Measurements from ENCODE around the gene TDRD10.

The TDRD10 gene

DNA sequence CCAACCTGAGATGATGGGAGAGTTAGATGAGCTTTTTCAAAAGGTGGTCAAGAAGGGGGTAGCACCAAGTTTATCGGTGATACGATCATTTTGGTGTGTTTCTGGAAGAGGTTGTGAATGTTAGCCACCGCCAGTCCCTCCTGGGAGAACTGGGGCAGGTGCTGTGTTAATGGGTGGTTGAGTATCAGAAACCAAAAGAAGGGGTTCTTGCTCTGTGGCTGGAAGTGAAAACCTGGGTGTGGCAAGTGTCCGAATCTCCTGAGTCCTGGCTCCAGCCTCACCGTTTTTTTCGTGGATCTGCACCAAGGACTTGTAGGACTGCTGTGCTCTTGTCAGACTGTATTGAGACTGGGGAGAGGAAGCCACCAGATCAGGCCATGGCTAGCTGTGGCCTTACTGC lies 48.6 kb downstream of the TDRD10 start:
- in situ Hi-C loops (cut with MboI; ENCODE audit: low sequenced_read_pairs): loop anchor here (25.0 kb wide), 1 partner anchor 512 kb away; the partner anchor contains the start of genes ADAM15 and EFNA4

DNA sequence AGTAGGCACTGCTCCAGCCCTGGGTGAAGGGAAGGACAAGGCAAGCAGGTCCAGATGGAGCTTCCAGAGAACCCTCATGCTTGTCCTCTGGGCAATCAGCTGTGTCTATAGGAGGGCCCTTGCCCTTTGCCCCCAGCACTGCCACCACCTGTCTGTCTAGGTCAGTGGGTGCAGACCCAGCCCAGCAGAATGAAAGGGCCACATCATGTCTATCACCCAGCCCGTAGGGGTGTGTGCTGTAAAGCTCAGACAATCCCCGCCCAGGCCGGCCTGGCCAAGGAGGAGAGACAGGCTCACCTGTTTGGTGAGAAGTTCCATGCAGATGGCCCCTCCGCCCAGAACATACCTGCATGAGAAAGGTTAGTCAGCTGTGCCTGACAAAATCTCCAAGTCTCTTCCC lies 49.5 kb downstream of the TDRD10 start:
- in situ Hi-C loops (cut with MboI; ENCODE audit: low sequenced_read_pairs): loop anchor here (25.0 kb wide), 1 partner anchor 511 kb away; the partner anchor contains the start of genes ADAM15 and EFNA4

DNA sequence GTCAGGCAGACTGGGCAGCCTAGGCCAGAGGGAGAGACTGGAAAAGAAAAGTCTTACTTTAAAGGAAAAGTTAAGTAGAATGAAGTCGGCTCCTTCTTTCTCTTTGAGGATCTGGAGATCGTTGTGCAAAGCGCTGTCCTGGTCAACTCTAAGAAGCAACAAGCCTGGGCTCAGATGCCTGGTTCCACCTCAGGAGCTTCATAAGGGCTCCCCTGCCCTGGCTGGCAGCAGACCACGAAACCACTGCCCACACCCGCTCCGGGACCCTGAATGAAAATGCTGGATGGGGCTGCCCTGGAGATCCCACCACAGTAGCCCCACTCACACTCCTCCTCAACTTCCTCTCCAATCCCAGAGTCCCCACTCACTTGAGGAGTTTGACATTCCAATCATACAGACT lies 50.0 kb downstream of the TDRD10 start:
- in situ Hi-C loops (cut with MboI; ENCODE audit: low sequenced_read_pairs): loop anchor here (25.0 kb wide), 1 partner anchor 510 kb away; the partner anchor contains the start of genes ADAM15 and EFNA4

DNA sequence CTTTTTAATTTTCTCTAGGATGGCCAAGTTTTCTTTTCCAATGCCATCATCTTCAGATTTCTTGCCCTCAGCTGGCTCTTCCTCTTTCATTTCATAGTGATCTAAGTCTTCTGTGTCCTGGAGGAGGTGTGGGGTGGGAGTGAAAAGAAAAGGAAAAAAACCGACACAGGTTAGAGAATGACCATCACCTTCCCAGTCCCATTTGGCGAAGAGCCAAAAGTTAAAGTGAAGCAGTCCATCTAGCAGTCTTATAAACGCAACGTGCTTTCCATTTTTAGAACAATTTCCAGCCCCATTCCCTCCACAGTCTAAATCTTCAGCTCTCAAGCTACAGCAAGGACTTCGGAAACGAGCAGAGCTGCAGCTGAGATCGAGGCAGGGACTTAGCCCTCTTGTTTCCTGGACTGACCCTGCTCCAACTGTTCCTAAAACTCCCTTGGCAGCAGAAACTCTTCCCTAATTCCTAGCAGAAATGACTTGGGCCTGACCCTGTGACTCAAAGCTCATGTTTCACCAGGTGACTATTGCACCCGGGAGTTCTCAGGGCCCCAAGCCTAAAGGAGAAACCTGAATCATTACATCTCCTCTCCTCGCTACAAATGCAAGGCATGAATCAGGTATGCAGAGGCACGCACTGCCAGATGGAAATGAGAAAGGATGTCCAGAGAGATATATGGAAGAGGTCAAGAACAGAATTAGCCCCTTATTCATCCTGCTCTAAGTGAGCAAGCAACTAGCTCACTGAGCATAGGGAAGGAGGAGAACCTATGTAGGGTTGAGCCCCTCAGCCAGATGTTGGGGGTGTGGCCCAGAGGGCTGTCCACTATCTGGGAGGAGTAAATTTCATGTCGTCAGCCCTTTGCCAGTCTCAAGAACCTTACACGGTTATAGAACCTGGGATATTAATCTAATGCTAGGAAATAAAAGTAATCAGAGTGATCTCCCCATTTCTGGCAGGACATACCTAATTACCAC lies 51.3 kb downstream of the TDRD10 start:
- in situ Hi-C loops (cut with MboI; ENCODE audit: low sequenced_read_pairs): loop anchor here (25.0 kb wide), 1 partner anchor 509 kb away; the partner anchor contains the start of genes ADAM15 and EFNA4

DNA sequence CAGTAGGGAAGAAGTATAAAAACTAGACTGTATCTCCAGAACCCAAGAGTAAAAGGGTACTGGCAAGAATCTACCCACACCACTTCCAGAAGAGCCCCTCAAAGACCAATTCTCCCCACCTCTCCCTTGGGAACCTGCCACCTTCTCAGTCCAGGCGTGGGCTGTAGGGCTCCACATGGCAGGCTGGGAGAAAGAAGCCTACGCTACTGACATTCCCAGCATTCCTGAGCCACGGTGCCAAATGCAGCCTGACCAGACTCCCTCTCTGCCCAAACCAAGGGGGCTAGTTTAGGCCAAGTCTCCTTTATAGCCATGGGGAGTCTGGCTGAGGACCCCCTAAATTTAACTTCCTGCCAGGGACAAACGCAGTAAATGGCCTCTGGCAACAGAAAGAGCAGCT lies 54.4 kb downstream of the TDRD10 start:
- in situ Hi-C loops (cut with MboI; ENCODE audit: low sequenced_read_pairs): loop anchor here (25.0 kb wide), 1 partner anchor 506 kb away; the partner anchor contains the start of genes ADAM15 and EFNA4

DNA sequence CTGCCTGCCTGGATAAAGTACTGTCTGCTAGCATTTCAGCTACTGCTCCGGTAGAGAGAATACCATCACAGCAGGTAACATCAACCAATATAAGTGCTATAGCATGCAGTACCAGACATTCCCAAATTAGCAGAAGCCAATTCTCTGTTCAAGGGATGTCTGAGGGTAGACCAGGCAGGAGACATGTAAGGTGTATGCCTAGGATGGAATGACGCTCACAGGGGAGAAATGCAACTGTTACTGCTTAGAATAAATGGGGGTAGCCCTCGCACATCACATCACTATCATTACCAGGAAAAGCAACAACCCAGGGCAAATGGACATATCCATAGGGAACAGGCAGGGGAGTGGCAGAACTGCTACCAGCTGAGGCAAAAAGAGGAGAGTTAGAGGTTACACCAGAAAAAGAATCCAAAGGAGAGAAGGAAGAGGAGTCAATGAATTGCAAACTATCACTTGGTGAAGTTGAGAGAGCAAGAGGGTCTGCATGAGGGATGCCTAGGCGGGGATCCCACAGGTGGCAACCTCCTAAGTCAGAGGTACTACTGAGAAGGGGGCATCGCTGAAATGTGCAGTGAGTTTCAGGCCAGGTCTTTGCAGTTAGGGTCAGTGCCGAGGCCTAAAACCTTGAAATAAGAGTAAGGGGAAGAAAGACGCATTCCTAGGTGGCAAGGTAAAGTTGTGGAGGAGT lies 55.4 kb downstream of the TDRD10 start:
- in situ Hi-C loops (cut with MboI; ENCODE audit: low sequenced_read_pairs): loop anchor here (25.0 kb wide), 1 partner anchor 505 kb away; the partner anchor contains the start of genes ADAM15 and EFNA4

DNA sequence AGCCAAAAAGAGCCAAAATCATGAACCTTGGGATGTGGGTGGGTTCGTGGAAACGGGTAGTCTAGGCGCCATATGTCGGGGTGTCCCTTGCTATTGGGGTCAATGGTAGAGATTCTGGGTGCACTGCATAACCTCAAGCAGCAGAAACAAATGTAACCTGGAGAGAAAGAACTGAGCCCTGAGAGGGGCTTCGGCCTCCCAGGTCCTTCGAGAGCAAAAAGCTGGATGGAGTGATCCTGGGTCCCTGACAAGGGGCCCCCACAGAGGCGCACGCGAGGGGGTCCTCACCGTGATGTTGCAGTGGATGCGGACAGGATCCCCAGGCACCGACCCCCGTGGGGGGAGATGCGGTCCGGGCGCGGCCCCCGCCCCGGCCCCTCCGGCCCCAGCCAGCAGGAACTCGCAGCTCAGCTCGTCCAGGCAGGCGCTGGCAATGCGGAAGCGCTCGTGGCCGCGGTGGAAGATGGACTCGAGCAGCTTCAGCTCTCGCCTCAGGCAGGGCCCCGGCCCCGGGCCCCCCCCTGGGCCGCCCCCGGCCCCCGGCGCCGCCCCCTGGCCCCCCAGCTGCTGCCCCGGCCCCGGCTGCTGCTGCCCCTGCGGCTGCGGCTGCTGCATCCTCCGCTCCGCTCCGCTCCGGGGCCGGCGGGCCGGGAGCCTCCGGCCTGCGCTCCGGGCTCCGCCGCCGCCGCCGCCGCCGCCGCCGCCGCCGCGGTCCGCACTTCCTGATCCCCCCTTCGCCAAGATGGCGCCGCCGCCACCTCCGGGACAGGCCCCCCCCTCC lies 56.1 kb downstream of the TDRD10 start, which contains the start of gene UBE2Q1:
TSS of gene UBE2Q1 (minus strand) at position 724 of the 781 bp plus-strand sequence. CDS start at position 615, 109 bp downstream.
- in situ Hi-C loops (cut with MboI; ENCODE audit: low sequenced_read_pairs): loop anchor here (25.0 kb wide), 1 partner anchor 504 kb away; the partner anchor contains the start of genes ADAM15 and EFNA4

DNA sequence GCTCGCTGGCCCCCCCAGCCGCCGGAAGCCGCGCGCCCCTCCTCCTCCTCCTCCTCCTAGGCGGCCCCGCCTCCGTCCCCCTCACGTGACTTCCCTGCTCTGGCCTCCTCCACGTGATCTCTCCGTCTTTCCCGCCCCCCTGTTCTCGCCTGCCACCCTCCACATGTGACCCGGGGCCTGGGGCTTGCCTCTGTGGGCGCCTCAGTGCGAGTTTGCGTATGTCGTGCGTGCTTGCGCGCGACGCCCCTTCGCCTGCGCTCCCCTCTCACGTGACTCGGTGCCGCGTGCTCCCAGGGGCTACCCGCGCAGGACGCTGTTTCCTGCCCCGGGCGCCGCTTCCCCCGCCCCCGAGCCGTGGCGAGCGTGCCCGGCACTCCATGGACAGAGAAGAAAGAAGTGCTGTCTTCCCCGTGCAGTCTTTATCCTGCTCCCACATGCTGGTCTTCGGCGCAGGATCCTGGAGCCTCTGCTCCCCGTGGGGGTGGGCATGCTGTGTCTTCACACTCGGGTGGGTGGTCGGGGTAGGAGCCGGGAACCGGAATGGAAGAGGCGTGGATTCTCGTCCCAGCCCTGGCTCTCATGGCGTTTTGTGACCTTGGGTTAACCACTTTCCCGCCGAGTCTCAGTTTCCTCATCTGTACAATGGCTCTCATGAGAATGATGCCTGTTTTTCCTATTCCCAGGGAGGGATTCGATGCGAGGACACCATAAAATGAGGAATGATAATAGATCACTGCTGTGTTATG lies 56.9 kb downstream of the TDRD10 start:
- in situ Hi-C loops (cut with MboI; ENCODE audit: low sequenced_read_pairs): loop anchor here (25.0 kb wide), 1 partner anchor 503 kb away; the partner anchor contains the start of genes ADAM15 and EFNA4

DNA sequence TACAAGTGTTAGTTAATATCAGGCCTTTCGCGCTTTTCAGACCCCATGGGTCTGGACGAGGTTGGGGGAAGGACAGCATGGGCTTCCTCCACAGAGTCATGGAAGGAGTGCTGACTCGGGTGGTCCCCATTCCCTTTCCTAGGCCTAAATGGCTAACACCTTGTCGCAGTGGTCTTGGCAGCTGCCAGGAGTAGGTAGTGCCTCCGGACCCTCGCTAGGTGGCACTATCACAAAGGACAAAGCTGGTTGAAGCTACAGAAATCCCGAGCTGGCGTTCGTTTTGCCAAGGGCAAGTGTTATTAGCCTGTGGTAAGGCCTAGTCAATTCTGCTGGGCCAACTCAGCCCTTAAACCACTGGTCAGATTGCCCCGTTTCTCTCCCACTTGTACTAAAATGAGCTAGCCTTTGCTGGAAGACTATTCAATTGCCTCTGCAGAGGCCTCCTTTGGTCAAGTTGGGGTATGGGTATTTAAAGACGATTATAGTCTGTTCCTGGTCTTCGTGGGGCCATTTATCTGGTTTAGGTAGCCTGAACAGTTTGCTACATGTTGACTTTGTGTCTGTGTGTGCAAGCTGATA lies 57.5 kb downstream of the TDRD10 start:
- in situ Hi-C loops (cut with MboI; ENCODE audit: low sequenced_read_pairs): loop anchor here (10.0 to 25.0 kb wide), 2 partner anchors 305 to 503 kb away; partner anchors contain the start of genes ADAM15 and EFNA4

DNA sequence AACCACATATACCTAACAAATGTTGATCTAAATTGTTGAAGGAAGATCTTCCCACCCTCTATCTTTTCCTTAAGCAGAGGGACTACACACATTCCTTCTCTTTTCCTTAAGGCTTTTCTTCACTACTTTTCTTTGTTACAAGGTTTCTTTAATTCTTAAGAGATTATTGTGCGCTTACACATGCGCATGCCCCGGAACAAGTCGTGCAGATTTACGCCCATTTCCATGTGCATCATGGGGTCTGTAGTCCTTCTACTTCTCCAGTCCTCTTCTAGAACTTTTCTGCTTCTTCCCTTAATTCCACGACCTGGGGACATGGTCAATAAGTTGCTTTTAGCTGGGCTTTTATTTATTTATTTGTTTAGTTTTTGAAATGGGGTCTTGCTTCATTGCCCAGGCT lies 63.9 kb downstream of the TDRD10 start:
- in situ Hi-C loops (cut with MboI; ENCODE audit: low sequenced_read_pairs): loop anchor here (10.0 to 25.0 kb wide), 2 partner anchors 299 to 496 kb away; partner anchors contain the start of genes ADAM15 and EFNA4

DNA sequence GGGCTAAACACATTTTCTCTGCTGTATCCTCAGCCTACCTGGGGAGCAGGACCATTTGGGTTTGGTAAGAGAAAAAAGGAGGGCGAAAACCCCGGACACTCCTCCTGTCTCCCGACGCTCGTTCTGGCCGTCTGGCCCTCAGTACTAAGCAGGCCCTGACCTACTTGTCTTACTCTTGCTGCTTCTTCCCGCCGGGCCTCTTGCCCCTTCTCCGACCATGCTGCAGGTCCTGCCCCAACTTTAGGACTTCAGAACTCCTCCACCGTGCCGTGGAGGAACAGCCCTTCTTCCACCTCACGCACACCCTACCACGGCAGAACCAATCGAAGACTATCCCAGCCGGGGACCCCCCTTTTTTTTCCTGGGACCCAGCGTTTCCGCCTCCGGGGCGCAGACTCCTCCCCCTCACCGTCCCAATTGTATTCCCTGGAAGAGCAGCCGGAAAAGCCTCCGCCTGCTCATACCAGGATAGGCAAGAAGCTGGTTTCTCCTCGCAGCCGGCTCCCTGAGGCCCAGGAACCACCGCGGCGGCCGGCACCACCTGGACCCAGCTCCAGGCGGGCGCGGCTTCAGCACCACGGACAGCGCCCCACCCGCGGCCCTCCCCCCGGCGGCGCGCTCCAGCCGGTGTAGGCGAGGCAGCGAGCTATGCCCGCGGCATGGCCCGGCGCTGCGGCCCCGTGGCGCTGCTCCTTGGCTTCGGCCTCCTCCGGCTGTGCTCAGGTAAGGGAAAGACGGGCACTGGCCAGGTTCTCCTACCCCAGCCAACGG lies 65.6 kb downstream of the TDRD10 start, which contains the start of gene CHRNB2:
TSS of gene CHRNB2 (plus strand) at position 393 of the 771 bp plus-strand sequence. CDS start at position 660, 267 bp downstream.
- in situ Hi-C loops (cut with MboI; ENCODE audit: low sequenced_read_pairs): loop anchor here (10.0 to 25.0 kb wide), 2 partner anchors 297 to 495 kb away; partner anchors contain the start of genes ADAM15 and EFNA4

DNA sequence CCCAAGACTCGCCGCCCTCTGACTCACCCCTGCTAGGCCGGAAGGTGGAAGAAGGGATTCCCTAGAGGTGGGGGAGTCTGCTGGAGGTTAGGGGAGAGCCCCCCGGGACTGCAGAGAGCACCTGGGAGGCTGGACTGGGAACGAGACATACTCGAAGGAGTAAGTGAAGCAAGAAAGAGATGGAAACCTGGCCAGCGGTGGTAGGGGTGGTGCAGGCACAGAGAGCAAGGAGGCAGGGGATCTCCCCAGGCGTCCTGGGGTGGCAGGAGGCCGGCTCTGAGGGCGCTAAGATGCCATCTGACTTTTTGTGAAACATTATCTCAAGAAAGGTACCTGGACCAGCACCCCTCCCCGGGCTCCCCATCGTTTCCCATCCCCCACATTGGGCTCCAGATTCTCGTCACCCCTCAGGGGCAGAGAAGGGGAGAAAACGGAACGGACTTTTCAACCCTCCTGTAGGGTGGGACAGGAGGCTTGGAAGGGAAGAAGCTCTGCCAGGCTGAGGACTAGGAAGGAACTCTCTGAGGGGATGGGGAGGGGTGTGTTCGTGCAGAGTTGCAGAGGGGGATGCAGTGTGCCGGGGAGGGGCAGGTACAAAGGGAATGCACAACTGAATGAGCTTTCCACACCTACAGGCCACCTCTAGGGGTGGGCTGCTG lies 66.3 kb downstream of the TDRD10 start:
- in situ Hi-C loops (cut with MboI; ENCODE audit: low sequenced_read_pairs): loop anchor here (10.0 to 25.0 kb wide), 2 partner anchors 297 to 494 kb away; partner anchors contain the start of genes ADAM15 and EFNA4

DNA sequence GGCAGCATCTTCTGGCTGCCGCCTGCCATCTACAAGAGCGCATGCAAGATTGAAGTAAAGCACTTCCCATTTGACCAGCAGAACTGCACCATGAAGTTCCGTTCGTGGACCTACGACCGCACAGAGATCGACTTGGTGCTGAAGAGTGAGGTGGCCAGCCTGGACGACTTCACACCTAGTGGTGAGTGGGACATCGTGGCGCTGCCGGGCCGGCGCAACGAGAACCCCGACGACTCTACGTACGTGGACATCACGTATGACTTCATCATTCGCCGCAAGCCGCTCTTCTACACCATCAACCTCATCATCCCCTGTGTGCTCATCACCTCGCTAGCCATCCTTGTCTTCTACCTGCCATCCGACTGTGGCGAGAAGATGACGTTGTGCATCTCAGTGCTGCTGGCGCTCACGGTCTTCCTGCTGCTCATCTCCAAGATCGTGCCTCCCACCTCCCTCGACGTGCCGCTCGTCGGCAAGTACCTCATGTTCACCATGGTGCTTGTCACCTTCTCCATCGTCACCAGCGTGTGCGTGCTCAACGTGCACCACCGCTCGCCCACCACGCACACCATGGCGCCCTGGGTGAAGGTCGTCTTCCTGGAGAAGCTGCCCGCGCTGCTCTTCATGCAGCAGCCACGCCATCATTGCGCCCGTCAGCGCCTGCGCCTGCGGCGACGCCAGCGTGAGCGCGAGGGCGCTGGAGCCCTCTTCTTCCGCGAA lies 69.4 kb downstream of the TDRD10 start:
- in situ Hi-C loops (cut with MboI; ENCODE audit: low sequenced_read_pairs): loop anchor here (25.0 kb wide), 1 partner anchor 491 kb away; the partner anchor contains the start of genes ADAM15 and EFNA4

DNA sequence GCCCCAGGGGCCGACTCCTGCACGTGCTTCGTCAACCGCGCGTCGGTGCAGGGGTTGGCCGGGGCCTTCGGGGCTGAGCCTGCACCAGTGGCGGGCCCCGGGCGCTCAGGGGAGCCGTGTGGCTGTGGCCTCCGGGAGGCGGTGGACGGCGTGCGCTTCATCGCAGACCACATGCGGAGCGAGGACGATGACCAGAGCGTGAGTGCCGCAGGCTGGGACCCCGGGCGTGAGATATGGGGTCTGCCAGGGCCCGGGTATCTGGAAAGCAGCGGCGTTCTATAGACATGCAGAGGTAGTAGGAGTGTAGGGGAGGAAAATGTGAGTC lies 69.9 kb downstream of the TDRD10 start:
- in situ Hi-C loops (cut with MboI; ENCODE audit: low sequenced_read_pairs): loop anchor here (25.0 kb wide), 1 partner anchor 490 kb away; the partner anchor contains the start of genes ADAM15 and EFNA4

DNA sequence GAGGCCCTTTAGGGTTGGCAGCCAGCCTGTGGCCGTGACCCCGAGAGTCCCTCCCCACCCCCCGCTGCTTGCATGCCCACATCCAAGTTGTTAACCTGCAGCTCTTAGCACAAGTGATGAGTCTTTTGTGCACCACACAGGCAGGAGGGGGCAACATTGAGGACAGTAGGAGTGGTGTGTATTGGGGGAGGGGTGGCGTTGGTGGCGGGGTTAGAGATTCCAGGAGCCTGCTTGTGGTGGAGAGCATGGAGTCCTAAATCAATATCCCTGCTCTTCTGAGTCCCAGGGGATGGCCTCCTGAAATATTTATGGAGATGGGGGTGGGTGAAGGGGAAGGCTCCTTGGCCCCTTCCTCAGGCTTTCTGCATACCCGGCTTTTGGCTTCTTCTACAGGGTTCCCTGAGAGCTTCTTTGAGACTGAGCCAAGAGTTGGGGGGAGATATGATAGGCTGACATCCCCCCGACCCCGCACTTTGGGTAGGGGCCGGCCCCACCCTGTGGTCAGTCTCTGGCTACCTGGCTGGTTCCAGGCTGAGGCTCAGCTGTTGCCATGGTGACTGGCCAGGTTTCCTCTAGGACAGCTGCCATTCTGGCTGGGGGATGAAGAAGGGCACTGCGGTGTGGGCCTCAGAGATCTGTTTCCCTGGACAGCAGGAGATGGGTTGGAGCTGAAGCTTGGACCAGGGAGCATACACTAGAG lies 70.6 kb downstream of the TDRD10 start:
- in situ Hi-C loops (cut with MboI; ENCODE audit: low sequenced_read_pairs): loop anchor here (25.0 kb wide), 1 partner anchor 490 kb away; the partner anchor contains the start of genes ADAM15 and EFNA4

DNA sequence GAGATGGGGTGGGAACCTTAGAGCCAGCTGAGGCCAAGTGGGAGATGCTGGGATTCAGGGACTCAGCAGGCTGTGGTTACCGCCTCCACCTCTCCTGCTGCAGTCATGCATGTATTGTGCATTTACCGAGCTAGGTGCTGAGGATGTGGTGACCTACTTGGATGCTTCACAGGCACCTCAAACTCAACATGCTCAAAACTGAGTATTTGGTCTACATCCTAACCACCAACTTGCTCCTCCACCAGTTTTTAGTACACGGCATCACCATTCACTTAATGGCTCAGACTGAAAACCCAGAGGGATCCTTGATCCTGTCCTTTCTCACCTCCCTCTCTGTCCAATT lies 71.1 kb downstream of the TDRD10 start:
- in situ Hi-C loops (cut with MboI; ENCODE audit: low sequenced_read_pairs): loop anchor here (25.0 kb wide), 1 partner anchor 489 kb away; the partner anchor contains the start of genes ADAM15 and EFNA4
